Tibial nerve (tissue), 4 donors: ENCODE data around the gene GRID1. TPM values are rescaled to one million over a fixed set of nuclear protein-coding genes. Genes with fewer than 3 reads are reported as not detected.

Experiments
- DNase-seq, 2 donors: peaks; one replicate each; pipeline ENCODE4 v3.0.0-alpha.2; 2019; ENCODE audit warnings: low spot score in 2 of 2
- H3K27ac ChIP-seq, 4 donors: fragments of 200-600 bp; sonication (generic) in 3 of 4; one replicate each; pipeline ENCODE4 v1.5.1; 2017 to 2019; ENCODE audit warnings: mild to moderate bottlenecking in 1 of 4
- H3K27me3 ChIP-seq, 2 donors: fragments of 200-600 bp; sonication (generic) in 1 of 2; one replicate each; pipeline versions ENCODE4 v1.5.1 to v1.6.0; 2017 to 2019
- H3K36me3 ChIP-seq, 3 donors: fragments of 200-600 bp; sonication (generic); one replicate each; pipeline ENCODE4 v1.5.1; 2018 to 2019
- H3K4me1 ChIP-seq, 4 donors: fragments of 200-600 bp; sonication (generic) in 3 of 4; one replicate each; pipeline ENCODE4 v1.5.1; 2017 to 2019
- H3K4me3 ChIP-seq, 4 donors: fragments of 200-600 bp; sonication (generic) in 3 of 4; one replicate each; pipeline ENCODE4 v1.5.1; 2017 to 2019; ENCODE audit warnings: mild to moderate bottlenecking in 1 of 4, moderate library complexity in 1 of 4
- H3K9me3 ChIP-seq, 4 donors: fragments of 200-600 bp; sonication (generic) in 3 of 4; one replicate each; pipeline ENCODE4 v1.5.1; 2017 to 2019
- EP300 ChIP-seq, 2 donors: sonication (generic); formaldehyde crosslinking; IDR thresholded peaks; one replicate each; pipeline ENCODE4 v1.6.1; 2017; ENCODE audit warnings: antibody characterized with exemption in 2 of 2, mild to moderate bottlenecking in 1 of 2
- POLR2A ChIP-seq, 2 donors: fragments of 450-650 bp; IDR thresholded peaks; one replicate each; pipeline ENCODE4 v1.6.1; 2017; ENCODE audit warnings: antibody characterized with exemption in 2 of 2, mild to moderate bottlenecking in 2 of 2, moderate library complexity in 2 of 2
- WGBS, 2 donors: methylation state at CpG; one replicate each; pipeline ENCODE4 v1.1.5; 2018; 5-methylcytosine and 5-hydroxymethylcytosine counted together
- total RNA-seq, 4 donors: library from RNA; depleted of rRNA; stranded (reverse); fragments of >200 nt; gene quantifications; one replicate each; pipeline ENCODE4 v1.1.0, GENCODE V29; 2016
- TF ChIP-seq, protein P1 (sequence below), 5 experiments: fragments of 200-600 bp in 3 of 5; fragments of 450-650 bp in 2 of 5; sonication (generic) in 3 of 5; IDR thresholded peaks; one replicate each; pipeline ENCODE4 v1.5.1; 2016 to 2019; ENCODE audit warnings: antibody characterized with exemption in 5 of 5, mild to moderate bottlenecking in 3 of 5, moderate library complexity in 2 of 5

The GRID1 gene
- total RNA-seq, 4 donors from 2014 or later = 7.7 to 16.3 (median 10.5) TPM

DNA sequence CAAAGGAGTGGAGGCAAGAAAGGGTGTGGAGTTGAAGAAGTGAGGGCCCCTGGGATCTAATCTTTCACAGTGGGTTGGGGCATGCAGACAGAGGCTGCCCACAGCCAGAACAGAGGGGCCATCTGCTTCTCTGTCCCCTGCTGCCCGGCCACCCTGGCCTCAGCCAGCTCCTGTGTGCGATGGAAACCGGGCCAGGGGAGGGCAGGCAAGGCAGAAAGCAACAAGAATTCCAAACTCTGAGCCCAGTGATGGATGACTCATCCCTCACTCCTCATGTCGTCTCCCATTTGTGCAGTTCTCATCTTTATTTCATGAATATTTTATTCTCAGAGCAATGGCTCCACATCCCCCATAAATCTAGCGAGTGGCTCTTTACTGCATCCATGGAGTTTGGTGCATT is 757.1 kb downstream of the GRID1 start:
- H3K36me3 ChIP-seq = no peaks in the 10 kb centered on the region
- peaks cover 0 to 4% (median 0%) of the 10 kb centered on the region in 4 donors for H3K4me1 ChIP-seq
- H3K27me3 ChIP-seq = no peaks in the 10 kb centered on the region
- no peak for DNase-seq
- H3K27ac ChIP-seq = no peak overlapping the region
- no peaks in the 10 kb centered on the region for H3K9me3 ChIP-seq
- no peak for TF ChIP-seq POLR2A (IDR thresholded peaks at IDR 0.05)
- TF ChIP-seq EP300 (IDR thresholded peaks at IDR 0.05) = no peak
- H3K4me3 ChIP-seq = no peak overlapping the region
- 67 to 77% methylated on average over 5 of the region's 5 CpGs for WGBS, 2 donors

DNA sequence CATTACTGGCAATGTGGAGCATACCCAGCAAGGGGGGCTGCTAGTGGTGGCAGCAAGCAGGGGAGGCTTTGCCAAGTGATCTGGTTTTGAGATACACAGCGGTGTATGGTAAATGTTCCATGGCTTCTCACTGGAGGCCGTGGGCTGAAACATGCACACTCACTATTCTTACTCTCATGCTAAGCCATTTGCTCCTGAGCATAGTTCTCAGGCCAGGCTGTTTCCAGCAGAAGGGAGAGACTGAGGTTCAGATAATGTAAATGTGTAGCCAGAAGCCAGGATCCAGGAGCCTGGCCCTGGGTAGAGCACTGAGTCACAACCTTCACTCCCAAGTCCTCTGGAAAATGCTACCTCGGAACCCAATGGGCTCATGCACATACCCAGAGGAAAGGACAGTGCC is 757.9 kb downstream of the GRID1 start:
- peaks cover 0 to 4% (median 0%) of the 10 kb centered on the region in 4 donors for H3K4me1 ChIP-seq
- WGBS, 2 donors = 91 to 98% methylated on average over 3 of the region's 3 CpGs
- no peaks in the 10 kb centered on the region for H3K36me3 ChIP-seq
- H3K27me3 ChIP-seq = no peaks in the 10 kb centered on the region
- no peaks in the 10 kb centered on the region for H3K9me3 ChIP-seq
- no peak overlapping the region for H3K27ac ChIP-seq
- TF ChIP-seq POLR2A (IDR thresholded peaks at IDR 0.05) (no peak), EP300 (IDR thresholded peaks at IDR 0.05) (no peak)
- TF ChIP-seq, protein P1, sequence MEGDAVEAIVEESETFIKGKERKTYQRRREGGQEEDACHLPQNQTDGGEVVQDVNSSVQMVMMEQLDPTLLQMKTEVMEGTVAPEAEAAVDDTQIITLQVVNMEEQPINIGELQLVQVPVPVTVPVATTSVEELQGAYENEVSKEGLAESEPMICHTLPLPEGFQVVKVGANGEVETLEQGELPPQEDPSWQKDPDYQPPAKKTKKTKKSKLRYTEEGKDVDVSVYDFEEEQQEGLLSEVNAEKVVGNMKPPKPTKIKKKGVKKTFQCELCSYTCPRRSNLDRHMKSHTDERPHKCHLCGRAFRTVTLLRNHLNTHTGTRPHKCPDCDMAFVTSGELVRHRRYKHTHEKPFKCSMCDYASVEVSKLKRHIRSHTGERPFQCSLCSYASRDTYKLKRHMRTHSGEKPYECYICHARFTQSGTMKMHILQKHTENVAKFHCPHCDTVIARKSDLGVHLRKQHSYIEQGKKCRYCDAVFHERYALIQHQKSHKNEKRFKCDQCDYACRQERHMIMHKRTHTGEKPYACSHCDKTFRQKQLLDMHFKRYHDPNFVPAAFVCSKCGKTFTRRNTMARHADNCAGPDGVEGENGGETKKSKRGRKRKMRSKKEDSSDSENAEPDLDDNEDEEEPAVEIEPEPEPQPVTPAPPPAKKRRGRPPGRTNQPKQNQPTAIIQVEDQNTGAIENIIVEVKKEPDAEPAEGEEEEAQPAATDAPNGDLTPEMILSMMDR (IDR thresholded peaks at IDR 0.05) = no peak
- no peak for DNase-seq
- no peak overlapping the region for H3K4me3 ChIP-seq

DNA sequence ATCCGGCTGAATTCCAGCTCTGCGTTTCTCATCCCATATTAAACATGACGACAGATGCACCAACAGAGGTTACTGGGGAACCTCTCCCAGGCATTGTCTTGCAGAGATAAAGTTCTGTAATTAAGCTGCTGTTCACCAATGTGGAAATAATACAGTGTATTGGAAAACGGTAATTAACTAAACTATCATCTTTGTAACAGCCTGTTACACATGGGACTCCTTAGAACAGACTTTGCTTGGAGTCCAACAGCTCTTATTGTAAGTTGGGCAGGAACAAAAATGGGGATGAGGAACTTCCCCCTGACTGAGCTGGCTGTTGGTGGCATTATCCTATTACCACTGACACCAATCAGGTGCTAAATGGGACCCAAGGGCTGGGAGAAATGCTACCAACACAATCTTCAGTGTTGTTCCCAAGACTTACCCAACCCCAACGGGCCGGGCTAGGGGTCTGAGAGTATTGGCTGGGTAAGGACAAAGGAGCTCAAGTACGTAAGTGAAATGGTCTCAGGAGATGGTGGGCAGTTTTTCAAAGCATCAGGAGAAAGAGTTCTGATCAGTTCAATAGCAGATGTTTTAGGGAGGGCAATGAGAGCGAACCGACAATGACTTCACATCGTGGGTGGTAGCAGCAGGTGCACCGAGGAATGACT is 759.4 kb downstream of the GRID1 start:
- Histone ChIP-seq H3K27me3 (no peaks in the 10 kb centered on the region), H3K4me3 (no peak overlapping the region), H3K4me1 (no peaks in the 10 kb centered on the region), H3K27ac (no peak overlapping the region), H3K36me3 (peaks cover 0 to 1% (median 0%) of the 10 kb centered on the region in 3 donors), H3K9me3 (no peaks in the 10 kb centered on the region)
- no peak for TF ChIP-seq EP300 (IDR thresholded peaks at IDR 0.05)
- no peak for TF ChIP-seq POLR2A (IDR thresholded peaks at IDR 0.05)
- TF ChIP-seq, protein P1 (IDR thresholded peaks at IDR 0.05) = no peak
- 90 to 92% methylated on average over 11 of the region's 11 CpGs for WGBS, 2 donors
- no peak for DNase-seq

DNA sequence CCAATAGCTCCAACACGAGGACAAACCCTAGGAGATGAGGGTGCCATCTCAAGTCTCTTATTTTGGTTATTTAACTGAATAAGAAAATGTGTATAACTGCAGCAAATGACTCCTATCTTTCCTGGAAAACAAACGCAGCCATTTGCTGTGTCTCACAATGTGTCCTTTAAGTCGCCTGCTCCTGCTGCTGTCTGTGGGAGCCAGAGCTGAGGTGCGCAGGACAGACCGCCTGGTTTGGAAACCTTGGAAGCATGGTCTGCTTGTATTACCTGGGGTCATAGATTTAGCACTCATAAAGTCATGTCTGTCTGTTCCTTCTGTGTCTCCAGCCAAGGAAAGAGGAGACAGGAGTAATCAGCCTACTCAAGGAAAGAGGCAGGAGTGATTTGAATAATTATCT is 760.2 kb downstream of the GRID1 start:
- Histone ChIP-seq H3K36me3 (peaks cover 0 to 3% (median 0%) of the 10 kb centered on the region in 3 donors), H3K27me3 (no peaks in the 10 kb centered on the region), H3K4me3 (no peak overlapping the region), H3K9me3 (no peaks in the 10 kb centered on the region), H3K27ac (no peak overlapping the region), H3K4me1 (no peaks in the 10 kb centered on the region)
- 84 to 89% methylated on average over 5 of the region's 5 CpGs for WGBS, 2 donors
- DNase-seq = no peak
- no peak for TF ChIP-seq POLR2A (IDR thresholded peaks at IDR 0.05)
- TF ChIP-seq, protein P1 (IDR thresholded peaks at IDR 0.05) = no peak
- TF ChIP-seq EP300 (IDR thresholded peaks at IDR 0.05) = no peak

DNA sequence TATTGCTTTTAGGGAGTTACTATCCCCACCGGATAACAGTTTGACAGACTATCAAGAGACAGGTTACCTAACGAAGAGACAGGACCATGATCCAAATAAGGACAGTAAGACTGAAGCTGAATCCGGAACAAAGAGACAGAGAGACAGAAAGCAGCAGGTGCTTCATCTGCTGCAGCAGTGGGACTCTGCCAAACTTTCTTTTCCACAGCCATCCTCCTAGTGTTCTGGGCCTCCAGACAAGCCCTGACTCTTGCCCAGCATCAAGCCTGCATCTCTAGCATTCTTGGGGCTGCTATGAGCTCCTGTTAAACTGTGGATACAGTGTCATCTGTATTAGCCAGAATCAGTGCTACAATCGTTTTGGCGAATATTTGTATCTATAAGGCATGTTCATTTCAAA is 761.7 kb downstream of the GRID1 start:
- Histone ChIP-seq H3K4me1 (no peaks in the 10 kb centered on the region), H3K9me3 (no peaks in the 10 kb centered on the region), H3K27me3 (no peaks in the 10 kb centered on the region), H3K4me3 (no peak overlapping the region), H3K36me3 (peaks cover 0 to 3% (median 0%) of the 10 kb centered on the region in 3 donors), H3K27ac (no peak overlapping the region)
- no peak for TF ChIP-seq EP300 (IDR thresholded peaks at IDR 0.05)
- TF ChIP-seq POLR2A (IDR thresholded peaks at IDR 0.05) = no peak
- TF ChIP-seq, protein P1 (IDR thresholded peaks at IDR 0.05) = no peak
- WGBS, 2 donors = 83 to 87% methylated on average over 5 of the region's 5 CpGs
- DNase-seq = no peak
